KOPT-K1 (cell line): ENCODE data around the gene TRAPPC8.

ENCODE experiments used
- H3K27ac ChIP-seq: fragments of 200-600 bp; sonication (generic); 2 replicates; pipeline ENCODE4 v1.5.1; 2016; ENCODE audit warnings: antibody characterized with exemption, mild to moderate bottlenecking, low read depth, low read length; ENCODE audit not compliant: poor library complexity, severe bottlenecking
- H3K36me3 ChIP-seq: fragments of 200-600 bp; sonication (generic); 2 replicates; pipeline ENCODE4 v1.5.1; 2017; ENCODE audit warnings: antibody characterized with exemption, mild to moderate bottlenecking, low read length, moderate library complexity; ENCODE audit not compliant: insufficient read depth
- H3K9me3 ChIP-seq: fragments of 200-600 bp; sonication (generic); 2 replicates; pipeline ENCODE4 v1.5.1; 2017; ENCODE audit warnings: antibody characterized with exemption, low read length, mild to moderate bottlenecking; ENCODE audit not compliant: insufficient read depth, poor library complexity, severe bottlenecking

TRAPPC8 gene, protein sequence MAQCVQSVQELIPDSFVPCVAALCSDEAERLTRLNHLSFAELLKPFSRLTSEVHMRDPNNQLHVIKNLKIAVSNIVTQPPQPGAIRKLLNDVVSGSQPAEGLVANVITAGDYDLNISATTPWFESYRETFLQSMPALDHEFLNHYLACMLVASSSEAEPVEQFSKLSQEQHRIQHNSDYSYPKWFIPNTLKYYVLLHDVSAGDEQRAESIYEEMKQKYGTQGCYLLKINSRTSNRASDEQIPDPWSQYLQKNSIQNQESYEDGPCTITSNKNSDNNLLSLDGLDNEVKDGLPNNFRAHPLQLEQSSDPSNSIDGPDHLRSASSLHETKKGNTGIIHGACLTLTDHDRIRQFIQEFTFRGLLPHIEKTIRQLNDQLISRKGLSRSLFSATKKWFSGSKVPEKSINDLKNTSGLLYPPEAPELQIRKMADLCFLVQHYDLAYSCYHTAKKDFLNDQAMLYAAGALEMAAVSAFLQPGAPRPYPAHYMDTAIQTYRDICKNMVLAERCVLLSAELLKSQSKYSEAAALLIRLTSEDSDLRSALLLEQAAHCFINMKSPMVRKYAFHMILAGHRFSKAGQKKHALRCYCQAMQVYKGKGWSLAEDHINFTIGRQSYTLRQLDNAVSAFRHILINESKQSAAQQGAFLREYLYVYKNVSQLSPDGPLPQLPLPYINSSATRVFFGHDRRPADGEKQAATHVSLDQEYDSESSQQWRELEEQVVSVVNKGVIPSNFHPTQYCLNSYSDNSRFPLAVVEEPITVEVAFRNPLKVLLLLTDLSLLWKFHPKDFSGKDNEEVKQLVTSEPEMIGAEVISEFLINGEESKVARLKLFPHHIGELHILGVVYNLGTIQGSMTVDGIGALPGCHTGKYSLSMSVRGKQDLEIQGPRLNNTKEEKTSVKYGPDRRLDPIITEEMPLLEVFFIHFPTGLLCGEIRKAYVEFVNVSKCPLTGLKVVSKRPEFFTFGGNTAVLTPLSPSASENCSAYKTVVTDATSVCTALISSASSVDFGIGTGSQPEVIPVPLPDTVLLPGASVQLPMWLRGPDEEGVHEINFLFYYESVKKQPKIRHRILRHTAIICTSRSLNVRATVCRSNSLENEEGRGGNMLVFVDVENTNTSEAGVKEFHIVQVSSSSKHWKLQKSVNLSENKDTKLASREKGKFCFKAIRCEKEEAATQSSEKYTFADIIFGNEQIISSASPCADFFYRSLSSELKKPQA (N-terminal part only)

DNA sequence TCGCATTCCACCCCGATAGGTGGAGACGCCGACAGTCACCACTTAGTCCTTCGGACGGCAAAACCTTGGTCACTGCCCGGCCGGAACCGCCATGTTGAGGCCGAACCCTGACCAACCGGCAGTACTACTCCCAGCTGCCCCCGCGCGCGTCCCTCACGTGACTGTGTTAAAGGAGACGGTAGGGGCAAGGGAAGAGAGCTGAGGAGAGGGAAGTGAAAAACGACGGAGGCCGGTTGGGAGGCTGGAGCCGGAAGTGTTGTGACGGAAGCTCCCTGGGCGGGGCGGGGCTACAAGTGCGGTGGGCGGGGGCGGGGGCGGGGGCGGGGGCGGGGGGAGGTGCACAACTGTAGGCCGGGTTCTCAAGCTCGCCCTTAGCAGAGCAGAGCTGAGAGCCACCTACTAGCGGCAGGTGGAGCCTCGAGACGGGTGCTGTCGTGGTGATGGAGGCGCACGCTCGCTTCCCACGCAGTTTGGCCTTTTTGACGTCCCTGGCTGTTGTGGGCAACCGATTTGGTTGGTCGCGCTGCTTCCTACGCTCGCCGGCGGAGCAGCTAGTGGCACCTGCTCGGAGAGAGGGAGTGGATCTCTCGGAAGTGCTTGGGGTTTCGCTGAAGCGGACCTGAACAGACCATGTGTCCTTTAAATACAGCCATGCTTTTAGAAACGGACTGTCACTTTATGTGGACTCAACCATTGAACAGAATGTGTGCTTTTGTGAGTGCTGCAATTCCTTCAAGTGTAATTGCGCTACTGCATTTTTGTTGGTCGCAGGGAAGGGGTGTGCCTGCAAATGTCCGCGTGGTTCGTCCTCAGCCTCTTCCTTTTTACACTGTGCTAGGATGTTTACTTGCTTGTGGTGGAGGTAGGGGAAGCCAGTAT is at the start of gene TRAPPC8:
TRAPPC8 (minus strand) TSS at position 130 of the 879 bp plus-strand sequence. CDS start 364 bp downstream, outside the sequence.
- H3K27ac ChIP-seq: peak within 1 kb of the TSS; percentile 86
- H3K9me3 ChIP-seq: no peaks in the 10 kb centered on the region
- 0 out of 2 replicates have a peak, but pooled peaks cover 5% of the 10 kb centered on the region for H3K36me3 ChIP-seq

DNA sequence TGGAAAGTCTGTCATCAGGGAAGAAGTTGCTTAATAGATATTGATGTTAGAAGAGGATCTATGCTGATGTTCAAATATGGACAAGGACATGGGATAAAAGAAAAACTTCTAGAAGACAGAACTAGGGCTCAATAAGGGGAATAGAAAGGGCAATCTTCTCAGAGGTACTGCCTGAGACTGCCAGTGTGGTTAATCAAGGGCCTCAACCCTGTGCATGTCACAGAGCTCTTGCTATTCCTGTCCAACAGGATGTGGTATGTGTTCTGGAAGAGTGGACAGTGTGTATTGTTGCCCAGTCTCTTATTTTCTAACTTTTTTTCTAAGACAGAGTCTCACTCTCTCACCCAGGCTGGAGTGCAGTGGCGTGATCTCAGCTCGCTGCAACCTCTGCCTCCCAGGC is 47.9 kb upstream of the TRAPPC8 start:
- no peaks in the 10 kb centered on the region for H3K9me3 ChIP-seq
- no peaks in the 10 kb centered on the region for H3K36me3 ChIP-seq
- no peak overlapping the region for H3K27ac ChIP-seq

DNA sequence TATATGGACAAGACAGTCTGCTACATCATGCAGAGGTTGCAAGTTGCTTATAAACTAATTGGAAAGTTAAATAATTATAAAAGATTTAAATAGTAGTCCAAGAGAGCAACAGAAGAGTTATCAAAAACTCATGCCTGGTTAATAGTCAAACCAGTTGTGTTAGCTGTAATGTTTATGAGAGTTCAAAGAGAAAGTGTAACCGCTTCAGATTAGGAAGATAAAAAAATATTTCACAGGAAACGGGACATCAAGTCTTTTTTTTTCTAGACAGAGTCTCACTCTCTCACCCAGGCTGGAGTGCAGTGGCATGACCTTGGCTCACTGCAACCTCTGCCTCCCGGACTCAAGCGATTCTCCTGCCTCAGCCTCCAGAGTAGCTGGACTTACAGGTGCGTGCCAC is 41.0 kb upstream of the TRAPPC8 start:
- Histone ChIP-seq H3K27ac (no peak overlapping the region), H3K36me3 (no peaks in the 10 kb centered on the region), H3K9me3 (peaks cover 1% of the 10 kb centered on the region)

DNA sequence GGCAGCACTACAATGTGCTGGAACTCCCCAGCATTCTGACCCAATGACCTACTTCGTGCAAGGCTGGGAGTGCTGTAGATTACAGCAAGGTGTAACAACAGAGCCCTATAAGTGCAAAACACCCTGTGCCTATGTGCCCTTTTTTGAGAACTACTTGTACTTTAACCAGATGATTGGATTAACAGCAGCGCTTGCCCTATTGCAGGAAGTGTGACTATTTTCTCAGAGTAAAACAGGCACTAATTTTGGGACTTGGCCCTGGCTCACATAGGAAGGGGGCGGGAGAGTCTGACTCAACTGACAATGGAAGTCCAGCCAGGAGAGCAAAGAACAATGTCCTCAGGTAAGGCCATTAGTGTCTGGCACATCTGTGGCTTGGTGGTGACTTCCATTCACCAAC is 40.1 kb upstream of the TRAPPC8 start:
- Histone ChIP-seq H3K36me3 (no peaks in the 10 kb centered on the region), H3K27ac (no peak overlapping the region), H3K9me3 (peaks cover 11% of the 10 kb centered on the region)

DNA sequence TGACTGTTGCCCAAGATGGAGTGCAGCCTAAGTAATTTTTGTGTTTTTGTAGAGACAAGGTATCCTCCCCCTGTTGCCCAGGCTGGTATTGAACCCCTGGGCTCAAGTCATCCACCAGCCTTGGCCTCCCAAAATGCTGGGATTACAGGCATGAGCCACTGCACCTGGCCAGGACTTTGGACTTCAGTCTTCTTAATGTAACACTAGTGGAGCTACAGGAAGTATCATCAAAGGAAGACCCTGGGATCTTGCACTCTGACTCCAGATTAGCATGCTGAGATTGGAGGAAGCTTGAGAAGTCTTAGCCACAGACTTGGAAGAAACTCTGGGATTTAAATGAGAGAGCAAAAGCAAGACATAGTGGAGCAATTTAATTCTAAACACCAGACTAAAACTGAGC is 37.9 kb upstream of the TRAPPC8 start:
- H3K36me3 ChIP-seq: no peaks in the 10 kb centered on the region
- H3K27ac ChIP-seq: no peak overlapping the region
- H3K9me3 ChIP-seq: peaks cover 14% of the 10 kb centered on the region

DNA sequence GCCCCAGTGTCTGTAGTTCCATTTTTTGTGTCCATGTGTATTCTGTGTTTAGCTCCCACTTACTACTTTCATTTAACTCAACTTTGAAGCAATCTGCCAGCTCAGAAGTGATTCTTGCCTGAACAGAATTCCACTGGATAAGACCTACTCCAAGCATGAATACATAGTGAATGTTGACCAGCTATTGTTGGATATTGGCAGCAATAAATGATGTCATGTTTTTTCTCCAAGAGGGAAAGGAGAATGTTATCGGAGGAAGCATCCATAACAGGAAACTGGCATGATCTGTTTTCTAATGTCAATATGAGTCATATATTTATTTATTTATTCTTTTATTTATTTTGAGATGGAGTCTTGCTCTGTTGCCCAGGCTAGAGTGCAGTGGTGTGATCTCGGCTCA is 36.8 kb upstream of the TRAPPC8 start:
- Histone ChIP-seq H3K9me3 (peaks cover 22% of the 10 kb centered on the region), H3K36me3 (no peaks in the 10 kb centered on the region), H3K27ac (no peak overlapping the region)

DNA sequence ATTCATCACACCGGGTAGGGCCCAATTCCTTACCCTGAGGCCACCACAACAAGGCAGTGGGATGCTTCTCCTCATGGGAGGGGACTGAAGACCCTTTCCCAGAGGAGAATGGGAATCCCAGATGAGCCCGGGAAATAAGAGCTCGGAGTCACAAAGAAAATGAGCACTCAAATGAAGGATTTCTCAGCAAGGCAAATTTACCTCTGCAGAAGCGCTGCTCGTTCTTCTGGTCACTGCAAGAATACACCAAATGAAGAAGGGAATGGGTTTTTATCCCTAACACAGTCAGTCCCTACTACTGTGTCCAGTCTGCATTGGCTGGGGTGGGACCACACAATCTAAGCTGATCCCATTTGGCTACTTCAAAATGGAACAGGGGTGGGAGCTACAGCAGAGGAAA is 35.7 kb upstream of the TRAPPC8 start:
- Histone ChIP-seq H3K27ac (no peak overlapping the region), H3K36me3 (no peaks in the 10 kb centered on the region), H3K9me3 (peaks cover 33% of the 10 kb centered on the region)

DNA sequence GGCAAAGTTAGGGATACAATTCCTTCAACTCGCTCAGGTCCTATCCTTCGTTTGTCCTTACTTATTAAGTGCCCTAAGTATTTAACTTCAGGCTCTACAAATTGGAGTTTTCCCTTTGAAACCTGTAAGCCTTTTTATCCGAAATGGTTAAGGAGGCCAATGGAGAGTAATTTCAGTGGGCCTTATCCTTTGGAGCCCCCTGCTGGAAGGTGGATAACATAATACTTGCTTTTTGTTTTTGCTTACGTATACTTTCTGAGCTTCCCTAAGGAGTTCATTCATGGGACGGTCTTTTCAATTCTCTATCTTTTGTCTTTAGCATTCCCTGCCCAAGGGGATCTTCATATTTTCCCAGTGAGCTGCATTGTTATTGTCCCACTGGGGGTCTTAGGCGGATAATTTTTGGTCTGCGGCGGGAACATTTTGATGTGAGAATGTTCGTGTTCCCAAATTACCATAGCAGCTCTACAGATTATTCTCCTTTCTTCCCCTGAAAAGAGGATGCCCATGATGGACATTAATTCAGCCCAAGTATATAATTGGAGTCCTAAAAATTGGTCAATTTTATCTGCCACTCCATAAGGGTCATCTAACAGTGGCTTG is 34.4 kb upstream of the TRAPPC8 start:
- Histone ChIP-seq H3K9me3 (peaks cover 39% of the 10 kb centered on the region), H3K36me3 (no peaks in the 10 kb centered on the region), H3K27ac (no peak overlapping the region)

DNA sequence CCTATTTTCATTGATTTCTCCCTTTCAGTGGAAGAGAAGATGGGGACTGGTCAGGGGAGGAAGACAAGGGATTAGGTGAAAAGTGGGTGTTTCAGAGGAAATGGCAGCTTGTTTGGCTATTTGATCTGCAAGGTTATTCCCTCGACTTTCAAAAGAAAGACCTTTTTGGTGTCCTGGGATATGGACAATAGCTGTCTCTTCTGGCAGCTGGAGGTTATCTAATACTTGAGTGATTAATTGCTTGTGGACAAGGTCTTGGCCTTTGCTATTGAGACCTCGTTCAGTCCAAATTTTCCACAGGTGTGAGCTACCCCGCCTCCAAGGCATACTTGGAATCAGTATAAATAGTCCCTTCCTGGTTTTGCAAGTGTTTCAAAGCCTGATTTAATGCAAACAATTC is 33.3 kb upstream of the TRAPPC8 start:
- no peaks in the 10 kb centered on the region for H3K36me3 ChIP-seq
- peaks cover 39% of the 10 kb centered on the region for H3K9me3 ChIP-seq
- no peak overlapping the region for H3K27ac ChIP-seq

DNA sequence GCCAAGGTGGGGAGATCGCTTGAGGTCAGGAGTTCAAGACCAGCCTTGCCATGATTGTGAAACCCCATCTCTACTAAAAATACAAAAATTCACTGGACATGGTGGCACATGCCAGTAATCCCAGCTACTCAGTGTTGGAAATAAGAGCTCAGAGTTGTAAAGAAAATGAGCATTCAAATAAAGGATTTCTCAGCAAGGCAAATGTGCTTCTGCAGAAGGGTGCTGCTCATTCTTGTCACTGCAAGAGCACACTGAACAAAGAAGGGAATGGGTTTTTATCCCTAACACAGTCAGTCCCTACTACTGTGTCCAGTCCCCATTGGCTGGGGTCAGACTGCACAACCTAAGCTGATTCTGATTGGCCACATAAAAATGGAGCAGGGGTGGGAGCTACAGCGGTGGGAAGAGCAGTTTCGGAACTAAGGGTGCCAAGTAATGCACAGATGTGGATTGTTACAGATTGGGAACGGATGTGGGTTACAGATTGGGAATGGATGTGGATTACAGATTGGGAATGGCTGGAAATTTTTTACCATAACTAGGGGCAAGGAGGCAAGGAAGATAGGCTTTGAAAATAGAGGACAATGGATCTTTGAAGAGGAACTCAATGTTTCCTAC is 31.1 kb upstream of the TRAPPC8 start:
- H3K9me3 ChIP-seq: peaks cover 38% of the 10 kb centered on the region
- no peaks in the 10 kb centered on the region for H3K36me3 ChIP-seq
- no peak overlapping the region for H3K27ac ChIP-seq

DNA sequence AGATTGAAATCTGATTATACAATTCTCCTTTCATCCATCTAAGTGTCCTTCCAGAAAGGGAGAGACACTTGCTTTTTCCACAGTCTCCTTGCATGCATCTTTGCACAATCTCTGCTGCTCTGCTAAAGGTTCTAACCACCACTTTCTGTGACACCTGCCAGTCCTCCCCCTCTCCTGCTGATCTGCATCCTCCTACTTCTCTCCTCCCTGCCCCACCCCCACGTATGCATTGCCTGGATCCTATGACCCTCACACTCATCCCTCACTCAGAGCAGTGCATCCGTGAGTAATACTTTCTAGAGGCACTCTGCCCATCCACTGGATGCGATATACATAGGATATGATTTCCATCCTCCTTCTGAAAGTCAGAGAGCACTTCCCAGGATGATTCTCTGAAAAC is 27.7 kb upstream of the TRAPPC8 start:
- Histone ChIP-seq H3K9me3 (peaks cover 24% of the 10 kb centered on the region), H3K27ac (no peak overlapping the region), H3K36me3 (no peaks in the 10 kb centered on the region)

DNA sequence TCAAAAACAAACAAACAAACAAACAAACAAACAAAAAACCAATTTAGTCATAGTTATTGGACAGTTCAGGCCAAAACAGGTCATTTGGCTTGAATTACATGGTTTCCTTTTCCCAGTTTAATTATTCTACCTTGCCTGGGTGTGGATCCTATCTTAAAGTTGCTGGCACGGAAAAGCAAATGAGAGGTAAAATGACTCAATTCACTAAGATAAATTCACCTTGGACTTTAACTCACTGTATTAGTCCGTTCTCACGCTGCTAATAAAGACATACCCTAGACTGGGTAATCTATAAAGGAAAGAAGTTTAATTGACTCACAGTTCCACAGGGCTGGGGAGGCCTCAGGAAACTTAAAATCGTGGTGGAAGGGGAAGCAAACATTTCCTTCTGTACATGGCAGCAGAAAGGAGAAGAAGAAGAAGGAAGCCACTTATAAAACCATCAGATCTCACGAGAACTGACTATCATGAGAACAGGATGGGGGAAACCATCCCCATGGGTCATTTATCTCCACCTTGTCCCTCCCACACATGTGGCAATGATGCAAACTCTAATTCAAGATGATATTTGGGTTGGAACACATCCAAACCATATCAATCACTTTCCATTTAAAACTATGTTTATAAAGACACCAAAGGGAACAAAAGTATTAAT is 22.5 kb upstream of the TRAPPC8 start:
- no peak overlapping the region for H3K27ac ChIP-seq
- H3K9me3 ChIP-seq: no peaks in the 10 kb centered on the region
- H3K36me3 ChIP-seq: no peaks in the 10 kb centered on the region

DNA sequence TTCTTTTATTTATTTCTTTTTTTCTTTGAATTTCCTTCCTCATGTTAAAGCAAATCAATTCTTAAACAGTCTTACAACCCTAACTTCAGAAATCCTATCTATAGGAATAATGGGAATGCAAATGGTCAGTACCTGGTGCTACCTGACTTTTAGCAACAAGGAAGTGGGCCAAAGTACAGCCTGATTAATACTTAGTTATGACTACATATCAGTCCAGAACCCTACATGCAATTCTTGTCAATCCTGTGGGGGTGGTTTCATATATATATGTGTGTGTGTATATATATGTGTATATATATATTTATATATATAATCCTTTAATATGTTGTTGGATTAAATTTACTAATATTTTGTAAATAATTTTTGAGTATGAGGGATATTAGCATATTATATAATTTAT is 14.8 kb upstream of the TRAPPC8 start:
- no peaks in the 10 kb centered on the region for H3K36me3 ChIP-seq
- no peaks in the 10 kb centered on the region for H3K9me3 ChIP-seq
- H3K27ac ChIP-seq: no peak overlapping the region
